SK-N-SH treated with all-trans-retinoic acid at 6 μM for 48 hours (cell line): ENCODE measurements around the gene LRIG2.
A peak's percentile ranks its signal among the peaks of the same experiment; 100 is the strongest.

Experiments
- ATAC-seq: fragments of 200-7000 bp; cut with Tn5 transposase; 3 replicates; pipeline ENCODE4 v1.9.1; 2020; ENCODE audit warnings: mild to moderate bottlenecking, moderate library complexity
- OSR1 ChIP-seq: fragments of 250-450 bp; sonication (Bioruptor Pico); IDR thresholded peaks from 2 replicates; pipeline ENCODE4 v1.8.0; 2022; ENCODE audit warnings: moderate library complexity, mild to moderate bottlenecking, inconsistent platforms
- ZC3H10 ChIP-seq: fragments of 250-450 bp; sonication (Bioruptor Pico); IDR thresholded peaks from 2 replicates; pipeline ENCODE4 v1.5.1; 2021; ENCODE audit warnings: mild to moderate bottlenecking, moderate library complexity
- ZFP30 ChIP-seq: fragments of 450-650 bp; formaldehyde crosslinking; IDR thresholded peaks from 2 replicates; pipeline ENCODE4 v1.5.0; 2022; ENCODE audit warnings: mild to moderate bottlenecking, moderate library complexity
- ZNF565 ChIP-seq: fragments of 450-650 bp; formaldehyde crosslinking; conservative IDR thresholded peaks from 2 replicates; pipeline ENCODE4 v1.5.0; 2020; ENCODE audit warnings: low read depth, mild to moderate bottlenecking, moderate library complexity
- ZNF8 ChIP-seq: fragments of 450-650 bp; formaldehyde crosslinking; IDR thresholded peaks from 2 replicates; pipeline ENCODE4 v1.5.0; 2020; ENCODE audit warnings: mild to moderate bottlenecking, moderate library complexity
- TF ChIP-seq, protein P1 (sequence below): fragments of 250-450 bp; sonication (Bioruptor Pico); IDR thresholded peaks from 2 replicates; pipeline ENCODE4 v1.5.1; 2020; ENCODE audit warnings: low read depth, mild to moderate bottlenecking, moderate library complexity
- TF ChIP-seq, protein P2 (sequence below): fragments of 250-450 bp; sonication (Bioruptor Pico); IDR thresholded peaks from 2 replicates; pipeline ENCODE4 v1.8.0; 2021; ENCODE audit warnings: low read depth, mild to moderate bottlenecking, moderate library complexity, borderline replicate concordance
- TF ChIP-seq, protein P3 (sequence below): fragments of 250-450 bp; sonication (Bioruptor Pico); IDR thresholded peaks from 2 replicates; pipeline ENCODE4 v1.5.1; 2021; ENCODE audit warnings: mild to moderate bottlenecking, moderate library complexity
- TF ChIP-seq, protein P4 (sequence below): fragments of 250-450 bp; sonication (Bioruptor Pico); IDR thresholded peaks from 2 replicates; pipeline ENCODE4 v1.5.0; 2020; ENCODE audit warnings: mild to moderate bottlenecking, moderate library complexity

Gene LRIG2

DNA sequence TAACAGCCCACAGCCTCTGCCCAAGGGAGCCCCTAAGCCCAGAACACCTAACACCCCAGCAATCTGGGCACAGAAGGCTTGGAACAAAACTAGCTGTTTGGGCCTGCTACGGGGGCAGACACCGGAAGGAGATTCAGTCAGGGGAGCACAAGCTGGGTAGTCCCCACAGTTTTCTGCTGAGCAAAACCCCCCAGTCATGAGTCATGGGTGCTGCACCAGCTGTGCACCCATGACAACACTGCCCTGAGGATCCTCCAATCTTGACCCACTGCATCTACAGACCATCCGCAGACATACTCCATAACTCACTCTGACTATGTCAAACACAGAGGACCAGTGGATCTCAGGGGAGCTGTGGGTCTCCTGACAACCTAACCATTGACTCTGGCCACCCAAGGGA is 105.1 kb downstream of the LRIG2 start (continued):
- TF ChIP-seq, protein P1, sequence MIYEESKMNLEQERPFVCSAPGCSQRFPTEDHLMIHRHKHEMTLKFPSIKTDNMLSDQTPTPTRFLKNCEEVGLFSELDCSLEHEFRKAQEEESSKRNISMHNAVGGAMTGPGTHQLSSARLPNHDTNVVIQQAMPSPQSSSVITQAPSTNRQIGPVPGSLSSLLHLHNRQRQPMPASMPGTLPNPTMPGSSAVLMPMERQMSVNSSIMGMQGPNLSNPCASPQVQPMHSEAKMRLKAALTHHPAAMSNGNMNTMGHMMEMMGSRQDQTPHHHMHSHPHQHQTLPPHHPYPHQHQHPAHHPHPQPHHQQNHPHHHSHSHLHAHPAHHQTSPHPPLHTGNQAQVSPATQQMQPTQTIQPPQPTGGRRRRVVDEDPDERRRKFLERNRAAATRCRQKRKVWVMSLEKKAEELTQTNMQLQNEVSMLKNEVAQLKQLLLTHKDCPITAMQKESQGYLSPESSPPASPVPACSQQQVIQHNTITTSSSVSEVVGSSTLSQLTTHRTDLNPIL (CRISPR knock-in tag) = no peak
- TF ChIP-seq, protein P2, sequence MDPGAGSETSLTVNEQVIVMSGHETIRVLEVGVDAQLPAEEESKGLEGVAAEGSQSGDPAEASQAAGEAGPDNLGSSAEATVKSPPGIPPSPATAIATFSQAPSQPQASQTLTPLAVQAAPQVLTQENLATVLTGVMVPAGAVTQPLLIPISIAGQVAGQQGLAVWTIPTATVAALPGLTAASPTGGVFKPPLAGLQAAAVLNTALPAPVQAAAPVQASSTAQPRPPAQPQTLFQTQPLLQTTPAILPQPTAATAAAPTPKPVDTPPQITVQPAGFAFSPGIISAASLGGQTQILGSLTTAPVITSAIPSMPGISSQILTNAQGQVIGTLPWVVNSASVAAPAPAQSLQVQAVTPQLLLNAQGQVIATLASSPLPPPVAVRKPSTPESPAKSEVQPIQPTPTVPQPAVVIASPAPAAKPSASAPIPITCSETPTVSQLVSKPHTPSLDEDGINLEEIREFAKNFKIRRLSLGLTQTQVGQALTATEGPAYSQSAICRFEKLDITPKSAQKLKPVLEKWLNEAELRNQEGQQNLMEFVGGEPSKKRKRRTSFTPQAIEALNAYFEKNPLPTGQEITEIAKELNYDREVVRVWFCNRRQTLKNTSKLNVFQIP (CRISPR knock-in tag) = no peak
- TF ChIP-seq ZC3H10 = no peak
- TF ChIP-seq, protein P3, sequence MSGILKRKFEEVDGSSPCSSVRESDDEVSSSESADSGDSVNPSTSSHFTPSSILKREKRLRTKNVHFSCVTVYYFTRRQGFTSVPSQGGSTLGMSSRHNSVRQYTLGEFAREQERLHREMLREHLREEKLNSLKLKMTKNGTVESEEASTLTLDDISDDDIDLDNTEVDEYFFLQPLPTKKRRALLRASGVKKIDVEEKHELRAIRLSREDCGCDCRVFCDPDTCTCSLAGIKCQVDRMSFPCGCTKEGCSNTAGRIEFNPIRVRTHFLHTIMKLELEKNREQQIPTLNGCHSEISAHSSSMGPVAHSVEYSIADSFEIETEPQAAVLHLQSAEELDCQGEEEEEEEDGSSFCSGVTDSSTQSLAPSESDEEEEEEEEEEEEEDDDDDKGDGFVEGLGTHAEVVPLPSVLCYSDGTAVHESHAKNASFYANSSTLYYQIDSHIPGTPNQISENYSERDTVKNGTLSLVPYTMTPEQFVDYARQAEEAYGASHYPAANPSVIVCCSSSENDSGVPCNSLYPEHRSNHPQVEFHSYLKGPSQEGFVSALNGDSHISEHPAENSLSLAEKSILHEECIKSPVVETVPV (CRISPR knock-in tag) = no peak
- TF ChIP-seq ZFP30 (CRISPR knock-in tag) = no peak
- TF ChIP-seq OSR1 (CRISPR knock-in tag) = no peak

DNA sequence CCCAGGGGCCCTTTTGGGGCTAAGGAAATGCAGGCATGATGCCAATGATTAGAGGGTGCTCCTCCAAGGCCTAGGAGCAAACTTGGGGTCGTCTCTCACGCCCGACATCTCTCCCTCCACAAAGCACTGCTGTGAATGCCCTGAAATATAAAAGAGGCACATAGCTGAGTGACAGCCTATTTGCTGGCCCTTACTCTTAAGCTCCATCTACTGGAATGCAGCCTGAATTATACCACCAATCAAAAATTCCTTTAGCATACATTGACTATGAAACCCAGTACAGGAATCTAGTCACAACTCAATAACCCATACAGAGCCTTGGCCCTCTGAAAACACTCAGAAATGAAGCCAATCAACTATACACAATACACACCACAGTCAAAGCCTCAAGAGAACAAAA is 105.5 kb downstream of the LRIG2 start:
- TF ChIP-seq, protein P4, sequence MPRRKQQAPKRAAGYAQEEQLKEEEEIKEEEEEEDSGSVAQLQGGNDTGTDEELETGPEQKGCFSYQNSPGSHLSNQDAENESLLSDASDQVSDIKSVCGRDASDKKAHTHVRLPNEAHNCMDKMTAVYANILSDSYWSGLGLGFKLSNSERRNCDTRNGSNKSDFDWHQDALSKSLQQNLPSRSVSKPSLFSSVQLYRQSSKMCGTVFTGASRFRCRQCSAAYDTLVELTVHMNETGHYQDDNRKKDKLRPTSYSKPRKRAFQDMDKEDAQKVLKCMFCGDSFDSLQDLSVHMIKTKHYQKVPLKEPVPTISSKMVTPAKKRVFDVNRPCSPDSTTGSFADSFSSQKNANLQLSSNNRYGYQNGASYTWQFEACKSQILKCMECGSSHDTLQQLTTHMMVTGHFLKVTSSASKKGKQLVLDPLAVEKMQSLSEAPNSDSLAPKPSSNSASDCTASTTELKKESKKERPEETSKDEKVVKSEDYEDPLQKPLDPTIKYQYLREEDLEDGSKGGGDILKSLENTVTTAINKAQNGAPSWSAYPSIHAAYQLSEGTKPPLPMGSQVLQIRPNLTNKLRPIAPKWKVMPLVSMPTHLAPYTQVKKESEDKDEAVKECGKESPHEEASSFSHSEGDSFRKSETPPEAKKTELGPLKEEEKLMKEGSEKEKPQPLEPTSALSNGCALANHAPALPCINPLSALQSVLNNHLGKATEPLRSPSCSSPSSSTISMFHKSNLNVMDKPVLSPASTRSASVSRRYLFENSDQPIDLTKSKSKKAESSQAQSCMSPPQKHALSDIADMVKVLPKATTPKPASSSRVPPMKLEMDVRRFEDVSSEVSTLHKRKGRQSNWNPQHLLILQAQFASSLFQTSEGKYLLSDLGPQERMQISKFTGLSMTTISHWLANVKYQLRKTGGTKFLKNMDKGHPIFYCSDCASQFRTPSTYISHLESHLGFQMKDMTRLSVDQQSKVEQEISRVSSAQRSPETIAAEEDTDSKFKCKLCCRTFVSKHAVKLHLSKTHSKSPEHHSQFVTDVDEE (CRISPR knock-in tag) = no peak
- TF ChIP-seq ZFP30 (CRISPR knock-in tag) = no peak
- TF ChIP-seq ZNF8 = no peak
- no peak for TF ChIP-seq ZNF565 (CRISPR knock-in tag)
- ATAC-seq = peak; percentile 76
